Measurements from ENCODE around the gene NIPAL3. TPM values are rescaled to one million over a fixed set of nuclear protein-coding genes. Genes with fewer than 3 reads are reported as not detected.

NIPAL3 gene
- total RNA-seq, 4 donors from 2014 or later = 17.8 to 38.0 (median 27.0) TPM

- DNase-seq (ENCODE audit: low spot score) (no peak), ATAC-seq (ENCODE audit: low FRiP score) (no peak)
- no peak for TF ChIP-seq CTCF (IDR thresholded peaks at IDR 0.05)
Observed at GRCh38 chr1:24420547-24420946, 4.9 kb downstream of the NIPAL3 start.

- TF ChIP-seq CTCF (IDR thresholded peaks at IDR 0.05) = no peak
- DNase-seq (ENCODE audit: low spot score) (no peak), ATAC-seq (ENCODE audit: low FRiP score) (no peak)
Observed at GRCh38 chr1:24421502-24421901, 5.9 kb downstream of the NIPAL3 start.

- DNase-seq (ENCODE audit: low spot score) (no peak), ATAC-seq (ENCODE audit: low FRiP score) (no peak)
- TF ChIP-seq CTCF (IDR thresholded peaks at IDR 0.05) = no peak
Observed at GRCh38 chr1:24424207-24424606, 8.6 kb downstream of the NIPAL3 start.

GRCh38 chr1:24424990-24425389 is 9.4 kb downstream of the NIPAL3 start:
- no peak for ATAC-seq (ENCODE audit: low FRiP score)
- TF ChIP-seq CTCF (IDR thresholded peaks at IDR 0.05) = no peak
- no peak for DNase-seq (ENCODE audit: low spot score)

- no peak for DNase-seq (ENCODE audit: low spot score)
- no peak for ATAC-seq (ENCODE audit: low FRiP score)
- TF ChIP-seq CTCF (IDR thresholded peaks at IDR 0.05) = no peak
Observed at GRCh38 chr1:24425441-24425840, 9.8 kb downstream of the NIPAL3 start.

- DNase-seq (ENCODE audit: low spot score) (no peak), ATAC-seq (ENCODE audit: low FRiP score) (no peak)
- TF ChIP-seq CTCF (IDR thresholded peaks at IDR 0.05) = no peak
Observed at GRCh38 chr1:24425922-24426321, 10.3 kb downstream of the NIPAL3 start.

GRCh38 chr1:24426744-24427544 is 11.3 kb downstream of the NIPAL3 start:
- no peak for ATAC-seq (ENCODE audit: low FRiP score)
- no peak for TF ChIP-seq CTCF (IDR thresholded peaks at IDR 0.05)
- DNase-seq (ENCODE audit: low spot score) = no peak
